ENCODE measurements around the gene GARS1.

DNA sequence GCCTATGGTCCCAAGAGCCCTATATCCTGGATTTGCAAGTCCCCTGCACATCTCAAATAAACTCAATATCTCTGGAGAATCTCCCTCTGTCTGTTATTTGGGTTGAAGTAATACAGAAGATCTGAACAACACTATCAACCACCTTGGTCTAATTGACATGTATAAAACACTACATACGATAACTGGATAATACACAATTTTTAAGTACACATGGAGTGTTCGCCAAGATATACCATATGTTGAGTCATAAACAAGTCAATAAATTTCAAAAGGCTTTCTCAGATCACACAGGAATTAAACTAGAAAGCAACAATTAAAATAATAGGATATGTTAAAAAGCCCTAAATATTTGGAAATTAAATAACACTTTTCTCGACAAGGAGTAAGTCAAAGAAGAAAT lies 5.6 kb upstream of the GARS1 start:
- TF ChIP-seq CTCF (conservative IDR thresholded peaks at IDR 0.05; ENCODE audit: low read depth, low read length), result no peak
- TF ChIP-seq EZH2 (IDR thresholded peaks at IDR 0.05; ENCODE audit: low read length, unreplicated experiment), result no peak
- TF ChIP-seq EZH2phosphoT487 (IDR thresholded peaks at IDR 0.05; ENCODE audit: borderline replicate concordance, low read length), result no peak
